Stimulated activated CD8-positive, alpha-beta memory T cell treated with anti-CD3 and anti-CD28 coated beads, Interleukin-15, amount 100 ng/mL, for 48 hours (primary cell): Measurements from ENCODE around the gene RIMBP2.

Experiments
- DNase-seq, 2 donors: peaks; one replicate each; pipeline ENCODE4 v3.0.0-alpha.2; 2020; ENCODE audit warnings: low read depth in 2 of 2

Gene RIMBP2

GRCh38 chr12:130463818-130464670 lies 252.1 kb downstream of the RIMBP2 start:
- DNase-seq = no peak

GRCh38 chr12:130463275-130463658 lies 252.8 kb downstream of the RIMBP2 start:
- DNase-seq = no peak

GRCh38 chr12:130462558-130463274 lies 253.4 kb downstream of the RIMBP2 start:
- no peak for DNase-seq

GRCh38 chr12:130461839-130462557 lies 254.1 kb downstream of the RIMBP2 start:
- no peak for DNase-seq

GRCh38 chr12:130461447-130461815 lies 254.7 kb downstream of the RIMBP2 start:
- DNase-seq = no peak

GRCh38 chr12:130460611-130461446 lies 255.3 kb downstream of the RIMBP2 start:
- DNase-seq = no peak

- no peak for DNase-seq
Measured at GRCh38 chr12:130459916-130460315, 256.2 kb downstream of the RIMBP2 start.

- no peak for DNase-seq
Measured at GRCh38 chr12:130458341-130458740, 257.8 kb downstream of the RIMBP2 start.

GRCh38 chr12:130457215-130457614 lies 258.9 kb downstream of the RIMBP2 start:
- DNase-seq = no peak

GRCh38 chr12:130456375-130457199 lies 259.5 kb downstream of the RIMBP2 start:
- DNase-seq = no peak

- DNase-seq = no peak
Measured at GRCh38 chr12:130455161-130455560, 260.9 kb downstream of the RIMBP2 start.

- DNase-seq = no peak
Measured at GRCh38 chr12:130454296-130454695, 261.8 kb downstream of the RIMBP2 start.

- no peak for DNase-seq
Measured at GRCh38 chr12:130452546-130452945, 263.6 kb downstream of the RIMBP2 start.

GRCh38 chr12:130451001-130451930 lies 264.8 kb downstream of the RIMBP2 start:
- DNase-seq = no peak

- DNase-seq = no peak
Measured at GRCh38 chr12:130449291-130449690, 266.8 kb downstream of the RIMBP2 start.

GRCh38 chr12:130448044-130448821 lies 267.9 kb downstream of the RIMBP2 start:
- no peak for DNase-seq

GRCh38 chr12:130447655-130447965 lies 268.5 kb downstream of the RIMBP2 start:
- DNase-seq = no peak

- DNase-seq = no peak
Measured at GRCh38 chr12:130446846-130447654, 269.0 kb downstream of the RIMBP2 start.
